Measurements from ENCODE around the gene GPT2.

GPT2 gene

GRCh38 chr16:46889942-46890300 lies 5.8 kb downstream of the GPT2 start:
- H3K4me3 ChIP-seq (ENCODE audit: low read depth, low read length) = no peak overlapping the region
- no peak for DNase-seq (ENCODE audit: low read depth)
- TF ChIP-seq CTCF (IDR thresholded peaks at IDR 0.05; ENCODE audit: low read depth, low read length) (no peak), MAX (IDR thresholded peaks at IDR 0.05; ENCODE audit: low read depth, low read length) (no peak), MYC (IDR thresholded peaks at IDR 0.05; ENCODE audit: low read depth, low read length) (no peak), POLR2A (IDR thresholded peaks at IDR 0.05; ENCODE audit: extremely low read depth, insufficient read length) (no peak)

GRCh38 chr16:46891910-46892309 lies 7.7 kb downstream of the GPT2 start:
- H3K4me3 ChIP-seq (ENCODE audit: low read depth, low read length) = no peak overlapping the region
- TF ChIP-seq MYC (IDR thresholded peaks at IDR 0.05; ENCODE audit: low read depth, low read length) = no peak
- no peak for TF ChIP-seq POLR2A (IDR thresholded peaks at IDR 0.05; ENCODE audit: extremely low read depth, insufficient read length)
- TF ChIP-seq CTCF (IDR thresholded peaks at IDR 0.05; ENCODE audit: low read depth, low read length) = no peak
- TF ChIP-seq MAX (IDR thresholded peaks at IDR 0.05; ENCODE audit: low read depth, low read length) = no peak
- DNase-seq (ENCODE audit: low read depth) = peak; percentile 34

- no peak for DNase-seq (ENCODE audit: low read depth)
- no peak for TF ChIP-seq POLR2A (IDR thresholded peaks at IDR 0.05; ENCODE audit: extremely low read depth, insufficient read length)
- TF ChIP-seq MAX (IDR thresholded peaks at IDR 0.05; ENCODE audit: low read depth, low read length) = no peak
- TF ChIP-seq MYC (IDR thresholded peaks at IDR 0.05; ENCODE audit: low read depth, low read length) = no peak
- TF ChIP-seq CTCF (IDR thresholded peaks at IDR 0.05; ENCODE audit: low read depth, low read length) = no peak
- no peak overlapping the region for H3K4me3 ChIP-seq (ENCODE audit: low read depth, low read length)
These were observed 10.0 kb downstream of the GPT2 start for GRCh38 chr16:46894036-46894672.

- H3K4me3 ChIP-seq (ENCODE audit: low read depth, low read length) = no peak overlapping the region
- no peak for TF ChIP-seq POLR2A (IDR thresholded peaks at IDR 0.05; ENCODE audit: extremely low read depth, insufficient read length)
- TF ChIP-seq CTCF (IDR thresholded peaks at IDR 0.05; ENCODE audit: low read depth, low read length) = no peak
- TF ChIP-seq MYC (IDR thresholded peaks at IDR 0.05; ENCODE audit: low read depth, low read length) = no peak
- TF ChIP-seq MAX (IDR thresholded peaks at IDR 0.05; ENCODE audit: low read depth, low read length) = no peak
- DNase-seq (ENCODE audit: low read depth) = no peak
These were observed 11.5 kb downstream of the GPT2 start for GRCh38 chr16:46895399-46896313.

GRCh38 chr16:46896314-46896968 lies 12.3 kb downstream of the GPT2 start:
- no peak overlapping the region for H3K4me3 ChIP-seq (ENCODE audit: low read depth, low read length)
- TF ChIP-seq MAX (IDR thresholded peaks at IDR 0.05; ENCODE audit: low read depth, low read length) = no peak
- no peak for TF ChIP-seq MYC (IDR thresholded peaks at IDR 0.05; ENCODE audit: low read depth, low read length)
- TF ChIP-seq POLR2A (IDR thresholded peaks at IDR 0.05; ENCODE audit: extremely low read depth, insufficient read length) = no peak
- TF ChIP-seq CTCF (IDR thresholded peaks at IDR 0.05; ENCODE audit: low read depth, low read length) = no peak
- DNase-seq (ENCODE audit: low read depth) = no peak
